Left ventricle myocardium inferior (tissue), 1 donor: ENCODE measurements around the gene TMEM63A. TPM values are rescaled to one million over a fixed set of nuclear protein-coding genes. Genes with fewer than 3 reads are reported as not detected.
"Not testable (repeated sequence)": the region's sequence is repeated elsewhere in the genome, so short reads cannot be mapped to it uniquely, and the experiment has no call there.

ENCODE experiments used
- DNase-seq: peaks from one replicate; pipeline ENCODE4 v3.0.0-alpha.2; 2020
- H3K27ac ChIP-seq: fragments of 200-600 bp; replicated peaks from 2 replicates; pipeline ENCODE4 v1.8.0; 2021
- H3K27me3 ChIP-seq: fragments of 200-600 bp; 2 replicates; pipeline ENCODE4 v1.8.0; 2021; ENCODE audit warnings: low read depth
- H3K36me3 ChIP-seq: fragments of 200-600 bp; 2 replicates; pipeline ENCODE4 v1.8.0; 2021
- H3K4me1 ChIP-seq: fragments of 200-600 bp; 2 replicates; pipeline ENCODE4 v1.8.0; 2021
- H3K4me3 ChIP-seq: fragments of 200-600 bp; 2 replicates; pipeline ENCODE4 v1.8.0; 2021; ENCODE audit warnings: mild to moderate bottlenecking, moderate library complexity
- H3K9me3 ChIP-seq: fragments of 200-600 bp; replicated peaks from 2 replicates; pipeline ENCODE4 v1.8.0; 2021
- intact Hi-C: fragments of 100-400 bp; cut with micrococcal nuclease; formaldehyde crosslinking; loops from one replicate; pipeline ENCODE4 v1.11.0; 2022
- total RNA-seq: library from RNA; stranded (reverse); fragmentation: NEBNext Ultra II Directional; extraction: Animal tissue kit (Norgen Biotek cat#: 25700); gene quantifications from one replicate; pipeline ENCODE4 v1.2.1, GENCODE V29; 2021
- TF ChIP-seq, protein P1 (sequence below): fragments of 200-600 bp; IDR thresholded peaks from 2 replicates; pipeline ENCODE4 v1.8.0; 2021; ENCODE audit warnings: antibody characterized with exemption, mild to moderate bottlenecking, borderline replicate concordance
- donor health status: DM: no; HTN: yes; CAD: no; lungs with severe emphysema.

TMEM63A gene
- total RNA-seq, 1 donor from 2014 or later, result 30.4 TPM

DNA sequence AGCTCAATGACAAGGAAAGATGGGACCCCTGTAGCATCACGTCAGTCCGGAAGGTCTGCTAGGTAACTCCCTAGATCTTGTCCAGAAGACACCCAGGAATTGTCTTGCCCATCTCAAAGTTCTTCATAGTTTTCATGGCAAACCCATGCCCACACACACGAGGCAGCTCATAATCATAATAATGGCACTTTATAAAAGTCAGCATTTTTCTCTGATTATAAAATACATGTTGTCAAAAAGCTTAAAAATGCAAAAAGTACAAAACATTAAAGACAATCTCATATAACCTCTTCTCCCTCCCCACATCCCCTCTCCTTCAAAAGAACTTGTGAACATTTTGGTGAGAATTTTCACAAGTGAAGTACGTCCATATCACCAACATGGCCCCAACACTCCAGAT, 41.5 kb downstream of the TMEM63A start:
- no peaks in the 10 kb centered on the region for H3K27me3 ChIP-seq
- TF ChIP-seq, protein P1, sequence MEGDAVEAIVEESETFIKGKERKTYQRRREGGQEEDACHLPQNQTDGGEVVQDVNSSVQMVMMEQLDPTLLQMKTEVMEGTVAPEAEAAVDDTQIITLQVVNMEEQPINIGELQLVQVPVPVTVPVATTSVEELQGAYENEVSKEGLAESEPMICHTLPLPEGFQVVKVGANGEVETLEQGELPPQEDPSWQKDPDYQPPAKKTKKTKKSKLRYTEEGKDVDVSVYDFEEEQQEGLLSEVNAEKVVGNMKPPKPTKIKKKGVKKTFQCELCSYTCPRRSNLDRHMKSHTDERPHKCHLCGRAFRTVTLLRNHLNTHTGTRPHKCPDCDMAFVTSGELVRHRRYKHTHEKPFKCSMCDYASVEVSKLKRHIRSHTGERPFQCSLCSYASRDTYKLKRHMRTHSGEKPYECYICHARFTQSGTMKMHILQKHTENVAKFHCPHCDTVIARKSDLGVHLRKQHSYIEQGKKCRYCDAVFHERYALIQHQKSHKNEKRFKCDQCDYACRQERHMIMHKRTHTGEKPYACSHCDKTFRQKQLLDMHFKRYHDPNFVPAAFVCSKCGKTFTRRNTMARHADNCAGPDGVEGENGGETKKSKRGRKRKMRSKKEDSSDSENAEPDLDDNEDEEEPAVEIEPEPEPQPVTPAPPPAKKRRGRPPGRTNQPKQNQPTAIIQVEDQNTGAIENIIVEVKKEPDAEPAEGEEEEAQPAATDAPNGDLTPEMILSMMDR, result no peak
- intact Hi-C loops, result loop anchor here (5.0 kb wide), 1 partner anchor 58 kb away; no protein-coding TSS in a partner anchor
- H3K9me3 ChIP-seq, result no peaks in the 10 kb centered on the region
- peaks cover 82% of the 10 kb centered on the region for H3K36me3 ChIP-seq
- no peak overlapping the region for H3K4me3 ChIP-seq
- H3K4me1 ChIP-seq, result peaks cover 24% of the 10 kb centered on the region
- no peak overlapping the region for H3K27ac ChIP-seq
- no peak for DNase-seq

DNA sequence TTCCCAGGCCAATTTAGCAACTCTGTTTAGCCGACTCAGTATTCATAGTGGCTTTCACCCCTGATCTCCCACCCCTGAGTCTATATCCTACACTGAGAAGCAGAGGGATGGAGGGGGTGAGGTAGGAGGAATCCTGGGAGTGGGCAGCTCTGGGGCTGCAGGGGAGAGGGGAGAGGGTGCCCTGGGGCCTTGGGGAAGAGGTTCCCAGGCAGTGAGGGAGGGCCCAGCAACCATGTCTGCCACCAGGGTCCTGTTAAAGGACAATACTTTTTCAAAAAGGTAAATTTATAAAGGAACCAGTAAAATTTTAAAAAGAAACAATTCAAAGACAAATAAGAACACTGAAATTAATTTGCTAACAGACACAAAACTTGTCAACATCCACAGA, 42.0 kb downstream of the TMEM63A start:
- Histone ChIP-seq H3K36me3 (peaks cover 77% of the 10 kb centered on the region), H3K4me1 (peaks cover 24% of the 10 kb centered on the region), H3K27ac (peak overlapping the region; percentile 50), H3K9me3 (no peaks in the 10 kb centered on the region), H3K27me3 (no peaks in the 10 kb centered on the region), H3K4me3 (no peak overlapping the region)
- intact Hi-C loops, result loop anchor here (5.0 kb wide), 1 partner anchor 58 kb away; no protein-coding TSS in a partner anchor
- TF ChIP-seq, protein P1, result no peak
- no peak for DNase-seq

DNA sequence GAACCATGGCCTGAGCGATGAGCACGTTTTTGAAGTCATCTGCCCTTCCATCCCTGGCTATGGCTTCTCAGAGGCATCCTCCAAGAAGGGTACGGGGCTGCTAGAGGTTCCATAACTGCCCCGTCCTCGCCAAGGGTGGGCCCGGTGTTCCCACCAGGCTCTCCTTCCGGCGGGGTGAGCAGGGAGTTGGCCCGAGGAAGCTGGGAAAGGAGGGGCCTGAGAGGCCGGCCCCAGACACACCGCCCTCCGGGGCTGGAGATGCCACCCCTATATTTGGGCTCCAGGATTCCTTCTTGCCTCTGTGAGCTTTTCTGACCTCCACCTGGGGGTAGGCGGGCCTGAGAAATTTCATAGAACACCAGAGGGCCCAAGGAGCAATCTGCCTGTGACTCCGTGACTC, 43.4 kb downstream of the TMEM63A start:
- TF ChIP-seq, protein P1, result no peak
- Histone ChIP-seq H3K4me3 (no peak overlapping the region), H3K27me3 (no peaks in the 10 kb centered on the region), H3K4me1 (peaks cover 28% of the 10 kb centered on the region), H3K36me3 (peaks cover 63% of the 10 kb centered on the region), H3K27ac (peak overlapping the region; percentile 14), H3K9me3 (no peaks in the 10 kb centered on the region)
- intact Hi-C loops, result no loop called here
- no peak for DNase-seq

DNA sequence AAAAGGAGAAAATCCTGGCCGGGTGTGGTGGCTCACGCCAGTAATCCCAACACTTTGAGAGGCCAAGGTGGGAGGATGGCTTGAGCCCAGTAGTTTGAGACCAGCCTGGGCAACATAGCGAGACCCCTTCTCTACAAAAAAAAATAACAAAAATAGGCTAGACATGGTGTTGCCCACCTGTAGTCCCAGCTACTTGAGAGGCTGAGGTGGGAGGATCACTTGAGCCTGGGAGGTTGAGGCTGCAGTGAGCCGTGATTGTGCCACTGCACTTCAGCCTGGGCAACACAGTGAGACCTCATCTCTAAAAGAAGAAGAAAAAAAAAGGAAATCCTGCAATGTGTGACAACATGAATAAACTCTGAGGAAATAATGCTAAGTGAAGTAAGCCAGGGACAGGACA, 45.9 kb downstream of the TMEM63A start:
- peak overlapping the region; percentile 83 for H3K27ac ChIP-seq
- not testable (repeated sequence) for DNase-seq

DNA sequence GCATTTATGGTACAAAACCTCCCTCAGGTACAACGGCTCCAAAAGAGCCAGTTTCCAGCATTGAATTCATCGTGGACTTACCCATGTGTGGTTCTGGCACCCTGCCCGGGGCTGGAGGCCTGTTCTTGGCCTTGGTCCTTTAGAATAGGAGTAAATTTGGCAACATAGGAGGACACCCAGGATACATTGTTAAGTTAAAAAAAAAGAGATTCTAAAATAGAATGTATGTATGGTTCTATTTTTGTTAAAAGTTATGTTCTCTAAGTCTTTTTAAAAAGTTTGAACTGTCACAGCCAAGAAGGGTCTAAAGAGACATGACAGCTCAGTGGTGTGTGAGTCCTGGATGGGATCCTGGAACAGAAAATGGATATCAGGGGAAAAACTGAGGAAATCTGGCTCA, 46.3 kb downstream of the TMEM63A start:
- H3K27me3 ChIP-seq, result no peaks in the 10 kb centered on the region
- intact Hi-C loops, result no loop called here
- TF ChIP-seq, protein P1, result no peak
- H3K4me3 ChIP-seq, result no peak overlapping the region
- no peaks in the 10 kb centered on the region for H3K9me3 ChIP-seq
- peak overlapping the region; percentile 83 for H3K27ac ChIP-seq
- H3K36me3 ChIP-seq, result peaks cover 68% of the 10 kb centered on the region
- peaks cover 28% of the 10 kb centered on the region for H3K4me1 ChIP-seq
- DNase-seq, result peak; percentile 82

More for the DNA sequence above, 45.9 kb downstream of the TMEM63A start:
- H3K27me3 ChIP-seq, H3K4me3 ChIP-seq, intact Hi-C loops, H3K9me3 ChIP-seq: not testable (repeated sequence)
- peaks cover 67% of the 10 kb centered on the region for H3K36me3 ChIP-seq
- peaks cover 28% of the 10 kb centered on the region for H3K4me1 ChIP-seq

DNA sequence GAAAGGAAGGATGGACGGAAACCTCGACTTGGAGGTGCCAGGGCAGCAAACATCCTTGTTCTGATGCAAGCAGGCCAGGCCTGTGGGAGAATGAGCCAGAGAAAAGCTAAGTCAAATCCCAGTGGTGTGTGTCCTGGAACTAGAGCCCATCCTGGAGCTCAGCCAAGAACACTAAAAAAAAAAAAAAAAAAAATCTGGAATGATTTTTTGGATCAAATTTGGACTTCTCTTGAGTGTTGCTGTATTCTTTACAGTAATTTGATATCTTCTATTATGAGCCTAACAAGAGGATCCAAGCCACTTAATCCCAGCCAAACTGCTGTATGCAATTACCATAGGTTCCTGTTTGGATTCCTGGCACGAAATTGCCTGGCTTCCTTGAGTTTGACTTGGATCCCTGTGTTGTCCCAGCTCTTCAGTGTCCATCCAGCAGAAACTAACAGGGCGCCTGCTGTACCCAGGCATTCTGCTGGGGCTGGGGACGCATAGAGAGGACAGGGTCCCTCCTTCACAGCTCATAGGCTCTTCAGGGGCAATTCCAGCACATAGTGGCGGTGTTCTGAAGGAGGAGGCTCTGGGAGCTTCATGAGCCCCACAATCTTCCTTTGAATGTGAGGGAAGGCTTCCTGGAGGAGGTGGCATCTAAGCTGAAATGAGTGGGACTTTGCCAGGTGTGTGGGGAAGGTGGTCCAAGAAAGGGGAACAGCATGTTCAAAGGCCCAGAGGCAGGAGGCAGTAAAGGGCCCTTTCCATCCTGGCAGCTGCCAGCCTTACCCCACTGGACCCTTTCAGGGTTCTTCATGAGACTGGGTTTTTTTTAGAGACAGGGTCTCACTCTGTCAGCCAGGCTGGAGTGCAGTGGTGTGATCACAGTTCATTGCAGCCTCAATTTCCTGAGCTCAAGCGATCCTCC, 47.5 kb downstream of the TMEM63A start:
- H3K9me3 ChIP-seq, result no peaks in the 10 kb centered on the region
- peak overlapping the region; percentile 83 for H3K27ac ChIP-seq
- TF ChIP-seq, protein P1, result no peak
- intact Hi-C loops, result no loop called here
- H3K27me3 ChIP-seq, result no peaks in the 10 kb centered on the region
- peak; percentile 64 for DNase-seq
- H3K4me3 ChIP-seq, result no peak overlapping the region
- H3K36me3 ChIP-seq, result peaks cover 66% of the 10 kb centered on the region
- peaks cover 28% of the 10 kb centered on the region for H3K4me1 ChIP-seq
